K562 (cell line): ENCODE data around the gene SFI1. TPM values are rescaled to one million over a fixed set of nuclear protein-coding genes. Genes with fewer than 3 reads are reported as not detected.

ENCODE experiments used
- ATAC-seq: fragments of 200-7000 bp; cut with Tn5 transposase; 3 replicates; pipeline ENCODE4 v1.9.1; 2020; ENCODE audit warnings: moderate library complexity
- BruUV-seq: library from RNA; stranded (reverse); fragments of 400-500 nt; replicated peaks from 2 replicates; lab custom pipeline; 2021; lab: Mats Ljungman, UMichigan
- CTCF ChIA-PET: fragments of 300-600 bp; formaldehyde crosslinking; extraction: SDS; loops from one replicate; lab custom pipeline; 2021; ENCODE audit warnings: low intra/inter-chr PET ratio; lab: Yijun Ruan, JAX
- POLR2A ChIA-PET: fragments of 300-600, 350-650 bp; sonication (Branson Sonifier 250); formaldehyde crosslinking; extraction: SDS; loops from one replicate; lab custom pipeline; 2021; ENCODE audit warnings: antibody characterized with exemption, inconsistent platforms; lab: Yijun Ruan, JAX
- DNase-seq, 4 experiments: peaks; one replicate each; pipeline versions ENCODE4 v3.0.0 to v3.0.0-alpha.2; 2011 to 2018; ENCODE audit warnings: low spot score in 3 of 4, mixed read lengths in 3 of 4; ENCODE audit errors: extremely low read depth in 1 of 4
- FAIRE-seq: peaks from 2 replicates; lab custom pipeline; 2011; peaks lifted over from hg19 to GRCh38; lab: Jason Lieb, UNC
- H2AFZ ChIP-seq: 2 replicates; pipeline ENCODE4 v1.6.0; 2011; ENCODE audit warnings: low read depth, low read length, control low read depth, inconsistent platforms
- H3K27ac ChIP-seq: fragments of 200-600 bp; 3 replicates; pipeline ENCODE4 v1.8.0; 2011; ENCODE audit warnings: low read depth, mild to moderate bottlenecking, control low read depth, inconsistent platforms, low read length, moderate library complexity, mixed read lengths; ENCODE audit errors: extremely low read depth
- H3K27me3 ChIP-seq, 2 experiments: fragments of 300-600 bp in 1 of 2; 2 replicates in 1 of 2; 3 replicates in 1 of 2; pipeline versions ENCODE4 v1.6.0 to v1.8.0; 2011; ENCODE audit warnings: inconsistent platforms in 2 of 2, low read length in 2 of 2, mild to moderate bottlenecking in 1 of 2, mixed read lengths in 1 of 2, moderate library complexity in 1 of 2; ENCODE audit not compliant: control insufficient read depth in 2 of 2, insufficient read depth in 2 of 2
- H3K36me3 ChIP-seq: fragments of 300-600 bp; 3 replicates; pipeline ENCODE4 v1.8.0; 2011; ENCODE audit warnings: mild to moderate bottlenecking, low read length, inconsistent platforms; ENCODE audit not compliant: control insufficient read depth, insufficient read depth
- H3K4me1 ChIP-seq, 2 experiments: fragments of 200-600 bp in 1 of 2; replicated peaks in 1 of 2; 2 replicates in 1 of 2; 3 replicates in 1 of 2; pipeline versions ENCODE4 v1.5.1 to v1.8.0; 2011; ENCODE audit warnings: inconsistent platforms in 2 of 2, low read length in 2 of 2, mild to moderate bottlenecking in 1 of 2, mixed read lengths in 1 of 2, moderate library complexity in 1 of 2; ENCODE audit not compliant: control insufficient read depth in 2 of 2, insufficient read depth in 2 of 2
- H3K4me2 ChIP-seq: 2 replicates; pipeline ENCODE4 v1.6.1; 2011; ENCODE audit warnings: low read length, control low read depth, inconsistent platforms, mixed read lengths; ENCODE audit not compliant: insufficient read depth
- H3K4me3 ChIP-seq: fragments of 200-600 bp; sonication (generic), shearing (Covaris generic); 2 replicates; pipeline ENCODE4 v1.5.1; 2016; ENCODE audit warnings: control low read depth, inconsistent platforms
- H3K79me2 ChIP-seq: fragments of 200-600 bp; 3 replicates; pipeline ENCODE4 v1.8.0; 2011; ENCODE audit warnings: low read length, inconsistent platforms; ENCODE audit not compliant: control insufficient read depth, insufficient read depth
- H3K9ac ChIP-seq, 2 experiments: 2 replicates each; pipeline versions ENCODE4 v1.6.0 to v1.6.1; 2011; ENCODE audit warnings: low read depth in 2 of 2, low read length in 2 of 2, control low read depth in 1 of 2, inconsistent platforms in 1 of 2, mild to moderate bottlenecking in 1 of 2, mixed read lengths in 1 of 2; ENCODE audit not compliant: insufficient read depth in 1 of 2
- H3K9me1 ChIP-seq: one replicate; pipeline ENCODE4 v1.6.0; 2011; ENCODE audit warnings: inconsistent platforms, mild to moderate bottlenecking, low read length, moderate library complexity; ENCODE audit not compliant: control insufficient read depth, insufficient read depth
- H3K9me3 ChIP-seq: replicated peaks from 2 replicates; pipeline ENCODE4 v1.5.1; 2011; ENCODE audit warnings: low read depth, low read length, inconsistent platforms; ENCODE audit not compliant: control insufficient read depth, insufficient read depth
- H4K20me1 ChIP-seq: replicated peaks from 2 replicates; pipeline ENCODE4 v1.6.1; 2011; ENCODE audit warnings: low read length, inconsistent platforms, mixed read lengths; ENCODE audit not compliant: control insufficient read depth, insufficient read depth
- BCOR ChIP-seq: fragments of 450-650 bp; IDR thresholded peaks from 2 replicates; pipeline ENCODE4 v1.6.1; 2016
- CEBPB ChIP-seq: fragments of 450-650 bp; IDR thresholded peaks from 2 replicates; pipeline ENCODE4 v1.6.1; 2016; ENCODE audit warnings: missing genetic modification characterization, missing compliant biosample characterization
- HEY1 ChIP-seq: fragments of 250-450 bp; sonication (Bioruptor Pico); IDR thresholded peaks from 2 replicates; pipeline ENCODE4 v1.5.0; 2020; ENCODE audit warnings: mild to moderate bottlenecking, moderate library complexity, borderline replicate concordance
- KDM1A ChIP-seq, 2 experiments: fragments of 450-650 bp; IDR thresholded peaks; 2 replicates each; pipeline ENCODE4 v1.6.1; 2016; ENCODE audit warnings: mild to moderate bottlenecking in 2 of 2
- MYC ChIP-seq, 2 experiments: fragments of 250-450 bp in 1 of 2; sonication (Bioruptor Pico) in 1 of 2; IDR thresholded peaks; 2 replicates each; pipeline versions ENCODE4 v1.5.1 to v1.6.1; 2012 to 2021; ENCODE audit warnings: low read depth in 2 of 2, borderline replicate concordance in 1 of 2, improper control_type of control experiment in 1 of 2, low read length in 1 of 2, mild to moderate bottlenecking in 1 of 2, moderate library complexity in 1 of 2
- POLR2G ChIP-seq: fragments of 200-400 bp; formaldehyde crosslinking; IDR thresholded peaks from 2 replicates; pipeline ENCODE4 v1.6.1; 2017; ENCODE audit warnings: low read depth, mild to moderate bottlenecking, antibody characterized with exemption, low read length, moderate library complexity
- RBM25 ChIP-seq: fragments of 200-400 bp; formaldehyde crosslinking; IDR thresholded peaks from 2 replicates; pipeline ENCODE4 v1.6.1; 2018; ENCODE audit warnings: low read length, low read depth, moderate library complexity; ENCODE audit not compliant: severe bottlenecking
- SMAD4 ChIP-seq: fragments of 250-450 bp; sonication (Bioruptor Pico); conservative IDR thresholded peaks from 2 replicates; pipeline ENCODE4 v1.8.0; 2021; ENCODE audit warnings: inconsistent platforms, mild to moderate bottlenecking, moderate library complexity
- WGBS: fragments of 100-300 bp; shearing (Covaris generic); methylation state at CpG from one replicate; pipeline ENCODE4 v1.1.6; 2016; ENCODE audit warnings: low coverage, mixed read lengths; ENCODE audit not compliant: insufficient coverage; ENCODE audit errors: missing lambda C conversion rate; 5-methylcytosine and 5-hydroxymethylcytosine counted together
- in situ Hi-C: fragments of 300-500 bp; cut with MboI; formaldehyde crosslinking; loops from 4 replicates; pipeline ENCODE4 v1.15.0; 2018; ENCODE audit warnings: inconsistent platforms, mixed read lengths
- intact Hi-C: fragments of 100-400 bp; cut with micrococcal nuclease; formaldehyde crosslinking; loops from 2 replicates; pipeline ENCODE4 v1.14.2; 2022
- polyA plus RNA-seq, 8 experiments: library from polyadenylated mRNA; depleted of rRNA in 4 of 8; stranded (reverse) in 5 of 8; unstranded in 3 of 8; fragments of >200 nt; fragmentation: Nextera tagmentation in 2 of 8; fragmentation: Illumina TruSeq in 1 of 8; extraction: Ambion mirVana in 2 of 8; extraction: Trizol in 1 of 8; gene quantifications; 2 replicates each; pipeline versions ENCODE4 v1.2.1 to v1.2.3, GENCODE V29; 2011 to 2014; ENCODE audit warnings: inconsistent platforms in 1 of 8, missing spikeins in 1 of 8
- total RNA-seq, 7 experiments: library from RNA; depleted of rRNA in 6 of 7; stranded (reverse); fragments of >200 nt in 6 of 7; fragmentation: Illumina TruSeq in 2 of 7; extraction: Trizol in 2 of 7; gene quantifications; 2 replicates each; pipeline versions ENCODE4 v1.2.1 to v1.2.3, GENCODE V29; 2011 to 2021; ENCODE audit warnings: low replicate concordance in 1 of 7
- TF ChIP-seq, protein P1 (sequence below), 3 experiments: IDR thresholded peaks in 2 of 3; conservative IDR thresholded peaks in 1 of 3; 2 replicates each; pipeline ENCODE4 v1.5.1; 2011 to 2012; ENCODE audit warnings: low read length in 3 of 3, mild to moderate bottlenecking in 3 of 3, control low read depth in 2 of 3, improper control_type of control experiment in 1 of 3, inconsistent platforms in 1 of 3, low read depth in 1 of 3, mixed read lengths in 1 of 3, moderate library complexity in 1 of 3; ENCODE audit not compliant: insufficient read depth in 2 of 3

SFI1 gene
- total and polyA plus RNA-seq, 9 of the 15 experiments (the other 6 are each of a cell fraction or from before 2014, with no cell fraction given), result 3.0 to 25.6 (median 14.1) TPM

DNA sequence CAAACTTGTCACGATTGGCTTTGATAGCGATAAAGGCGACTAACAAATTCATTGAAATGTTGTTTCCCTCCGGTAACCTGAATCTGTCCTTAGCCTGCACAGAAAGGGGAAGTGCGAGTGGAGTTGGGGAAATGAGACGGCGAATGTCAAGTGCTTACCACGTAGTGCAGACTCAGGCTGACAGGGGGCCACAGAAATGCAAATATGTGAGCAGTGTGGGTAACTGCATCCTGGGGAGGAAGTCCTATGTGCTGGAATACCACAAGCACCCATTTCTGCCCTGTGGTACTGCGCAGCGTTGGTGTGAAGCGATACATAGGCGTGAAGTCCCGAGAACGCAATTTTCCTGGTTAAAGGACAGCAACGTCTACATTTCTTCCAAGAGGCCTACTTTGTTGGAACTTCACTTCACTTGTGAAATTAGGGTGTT is 5.8 kb upstream of the SFI1 start (continued):
- TF ChIP-seq, protein P1, sequence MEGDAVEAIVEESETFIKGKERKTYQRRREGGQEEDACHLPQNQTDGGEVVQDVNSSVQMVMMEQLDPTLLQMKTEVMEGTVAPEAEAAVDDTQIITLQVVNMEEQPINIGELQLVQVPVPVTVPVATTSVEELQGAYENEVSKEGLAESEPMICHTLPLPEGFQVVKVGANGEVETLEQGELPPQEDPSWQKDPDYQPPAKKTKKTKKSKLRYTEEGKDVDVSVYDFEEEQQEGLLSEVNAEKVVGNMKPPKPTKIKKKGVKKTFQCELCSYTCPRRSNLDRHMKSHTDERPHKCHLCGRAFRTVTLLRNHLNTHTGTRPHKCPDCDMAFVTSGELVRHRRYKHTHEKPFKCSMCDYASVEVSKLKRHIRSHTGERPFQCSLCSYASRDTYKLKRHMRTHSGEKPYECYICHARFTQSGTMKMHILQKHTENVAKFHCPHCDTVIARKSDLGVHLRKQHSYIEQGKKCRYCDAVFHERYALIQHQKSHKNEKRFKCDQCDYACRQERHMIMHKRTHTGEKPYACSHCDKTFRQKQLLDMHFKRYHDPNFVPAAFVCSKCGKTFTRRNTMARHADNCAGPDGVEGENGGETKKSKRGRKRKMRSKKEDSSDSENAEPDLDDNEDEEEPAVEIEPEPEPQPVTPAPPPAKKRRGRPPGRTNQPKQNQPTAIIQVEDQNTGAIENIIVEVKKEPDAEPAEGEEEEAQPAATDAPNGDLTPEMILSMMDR (IDR thresholded peaks at IDR 0.05 in 2 of 3, conservative IDR thresholded peaks at IDR 0.05 in 1 of 3; ENCODE audit: insufficient read depth in 2 of 3, low read depth in 1 of 3, low read length in 3 of 3), result peak in 1 of 3 experiments; percentile 25; a peak in 1 of 6 replicates
- TF ChIP-seq HEY1 (CRISPR knock-in tag) (no peak), POLR2G (no peak), SMAD4 (CRISPR knock-in tag) (no peak), MYC (IDR thresholded peaks at IDR 0.05; ENCODE audit: low read depth, low read length) (peak; percentile 36; the same call in 1 of the 2 replicates), MYC (CRISPR knock-in tag; IDR thresholded peaks at IDR 0.05; ENCODE audit: borderline replicate concordance, low read depth) (no peak)

DNA sequence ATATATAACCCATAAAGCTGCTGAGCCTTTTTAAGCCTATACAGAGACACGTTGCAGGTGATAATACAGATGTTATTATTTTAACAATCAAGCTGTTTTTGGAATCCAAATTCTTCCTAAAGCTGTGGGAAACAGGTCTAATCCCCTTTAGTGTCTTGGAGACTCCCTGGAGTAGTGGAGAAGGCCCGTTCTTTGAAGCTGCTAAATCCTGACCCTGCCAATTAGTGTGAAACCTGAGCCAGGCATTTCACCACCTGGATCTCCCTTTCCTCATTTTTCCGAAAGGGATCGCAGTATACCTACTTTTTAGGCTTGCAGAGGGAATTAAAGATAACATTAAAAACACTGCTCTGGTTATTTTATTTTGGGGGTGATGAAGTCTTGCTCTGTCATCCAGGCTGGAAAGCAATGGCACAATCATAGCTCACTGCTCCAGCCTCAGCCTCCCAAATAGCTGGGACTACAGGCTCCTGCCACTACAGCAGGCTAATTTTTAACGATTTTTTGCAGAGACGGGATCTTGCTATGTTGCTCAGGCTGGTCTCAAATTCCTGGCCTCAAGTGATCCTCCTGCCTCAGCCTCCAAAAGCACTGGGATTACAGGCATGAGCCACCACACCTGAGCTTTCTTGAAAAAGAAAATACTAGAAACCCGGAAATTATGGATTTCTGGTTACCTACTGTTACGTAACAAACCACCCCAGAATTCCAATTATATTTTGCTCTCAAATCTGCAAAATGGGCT is 4.9 kb upstream of the SFI1 start:
- H3K9me1 ChIP-seq, result no peaks in the 10 kb centered on the region
- in situ Hi-C loops (no loop called here), intact Hi-C loops (loop anchor here (2.0 kb wide), 1 partner anchor 139 kb away; no protein-coding TSS in a partner anchor)
- TF ChIP-seq CEBPB (tag), result 0 out of 2 replicates have a peak, but pooled peaks have one; percentile 22
- 0 out of 4 replicates have a peak, but pooled peaks of 1 of the 2 experiments have one; percentile 27 for TF ChIP-seq KDM1A (IDR thresholded peaks at IDR 0.05)
- no peak for TF ChIP-seq BCOR
- peak; percentile 23 for TF ChIP-seq RBM25
- TF ChIP-seq, all 486 proteins: peak for 3
- peaks cover 48% of the 10 kb centered on the region for H3K79me2 ChIP-seq
- no peak overlapping the region for H2AFZ ChIP-seq
- peak overlapping the region; percentile 95 for H3K27ac ChIP-seq
- H3K27me3 ChIP-seq, result no peaks in the 10 kb centered on the region
- H3K9ac ChIP-seq, result peak overlapping the region; percentile 75 to 98; a peak in 3 of 4 replicates
- peaks cover 24% of the 10 kb centered on the region for H3K36me3 ChIP-seq
- BruUV-seq, result no TSS peak
- POLR2A ChIA-PET, result interaction anchor here (0.8 kb wide), 1 partner anchor 39 kb away, joined by 4 read pairs; no protein-coding TSS in a partner anchor
- H3K4me2 ChIP-seq, result peak overlapping the region; percentile 95
- no peaks in the 10 kb centered on the region for H4K20me1 ChIP-seq
- no peaks in the 10 kb centered on the region for H3K9me3 ChIP-seq
- peak overlapping the region; percentile 73 for H3K4me3 ChIP-seq
- H3K4me1 ChIP-seq, result peaks cover 24 to 26% of the 10 kb centered on the region in 2 experiments; a peak in 4 of 5 replicates
- CTCF ChIA-PET, result no interaction called here
- FAIRE-seq, result peak; percentile 59
- no peak for DNase-seq
- ATAC-seq, result no peak
- 71% methylated on average over 8 of the region's 8 CpGs for WGBS
